ENCODE results near the gene USP22. TPM values are rescaled to one million over a fixed set of nuclear protein-coding genes. Genes with fewer than 3 reads are reported as not detected.

The USP22 gene
- total and polyA plus RNA-seq, 2 donors (not counting 3 experiments of a cell fraction or from before 2014, with no cell fraction given): 204 to 260 TPM

- H3K4me2 ChIP-seq (ENCODE audit: insufficient read depth, low read length): peak overlapping the region; percentile 43
- CTCF ChIA-PET: interaction anchor here (0.9 to 1.9 kb wide), 2 partner anchors 8 to 15 kb away, joined by 4 to 10 read pairs; partner anchors contain the start of gene USP22
These were observed 7.4 kb downstream of the USP22 start for GRCh38 chr17:21035406-21035805.

More at GRCh38 chr17:21035406-21035805, 7.4 kb downstream of the USP22 start:
- POLR2A ChIA-PET: interaction anchor here (0.5 to 1.0 kb wide), 2 partner anchors 8 to 1639 kb away, joined by 3 read pairs; no protein-coding TSS in a partner anchor
- H3K4me1 ChIP-seq (ENCODE audit: control insufficient read depth, extremely low read depth, insufficient read depth, low read length): peaks cover 50% of the 10 kb centered on the region
- H3K27ac ChIP-seq (ENCODE audit: insufficient read depth, low read depth, low read length): no peak overlapping the region
- no peaks in the 10 kb centered on the region for H3K9me3 ChIP-seq (replicated peaks; ENCODE audit: control insufficient read depth, insufficient read depth, low read length)
- FAIRE-seq: no peak
- H2AFZ ChIP-seq (ENCODE audit: low read depth, low read length): no peak overlapping the region
- H3K27me3 ChIP-seq (ENCODE audit: control insufficient read depth in 2 of 2, insufficient read depth in 2 of 2, low read length in 2 of 2): no peaks in the 10 kb centered on the region
- TF ChIP-seq JUN (IDR thresholded peaks at IDR 0.05; ENCODE audit: borderline replicate concordance, insufficient read depth, insufficient read length, low read depth) (no peak), EZH2 (IDR thresholded peaks at IDR 0.05; ENCODE audit: borderline replicate concordance, low read depth, low read length, severe bottlenecking) (no peak), GATA2 (IDR thresholded peaks at IDR 0.05; ENCODE audit: insufficient read depth, insufficient read length, low read depth, low read length) (no peak), POLR2A (IDR thresholded peaks at IDR 0.05; ENCODE audit: low read depth, low read length) (no peak)
- TF ChIP-seq, protein P1, sequence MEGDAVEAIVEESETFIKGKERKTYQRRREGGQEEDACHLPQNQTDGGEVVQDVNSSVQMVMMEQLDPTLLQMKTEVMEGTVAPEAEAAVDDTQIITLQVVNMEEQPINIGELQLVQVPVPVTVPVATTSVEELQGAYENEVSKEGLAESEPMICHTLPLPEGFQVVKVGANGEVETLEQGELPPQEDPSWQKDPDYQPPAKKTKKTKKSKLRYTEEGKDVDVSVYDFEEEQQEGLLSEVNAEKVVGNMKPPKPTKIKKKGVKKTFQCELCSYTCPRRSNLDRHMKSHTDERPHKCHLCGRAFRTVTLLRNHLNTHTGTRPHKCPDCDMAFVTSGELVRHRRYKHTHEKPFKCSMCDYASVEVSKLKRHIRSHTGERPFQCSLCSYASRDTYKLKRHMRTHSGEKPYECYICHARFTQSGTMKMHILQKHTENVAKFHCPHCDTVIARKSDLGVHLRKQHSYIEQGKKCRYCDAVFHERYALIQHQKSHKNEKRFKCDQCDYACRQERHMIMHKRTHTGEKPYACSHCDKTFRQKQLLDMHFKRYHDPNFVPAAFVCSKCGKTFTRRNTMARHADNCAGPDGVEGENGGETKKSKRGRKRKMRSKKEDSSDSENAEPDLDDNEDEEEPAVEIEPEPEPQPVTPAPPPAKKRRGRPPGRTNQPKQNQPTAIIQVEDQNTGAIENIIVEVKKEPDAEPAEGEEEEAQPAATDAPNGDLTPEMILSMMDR (IDR thresholded peaks at IDR 0.05; ENCODE audit: extremely low read depth in 1 of 2, insufficient read depth in 1 of 2, low read depth in 1 of 2, low read length in 2 of 2): no peak
- H3K79me2 ChIP-seq (ENCODE audit: control insufficient read depth, insufficient read depth, low read length): peaks cover 98% of the 10 kb centered on the region
- H3K4me3 ChIP-seq (replicated peaks in 1 of 3; ENCODE audit: insufficient read depth in 1 of 3, low read depth in 1 of 3, low read length in 3 of 3): no peak overlapping the region
- BruUV-seq (replicated peaks): no TSS peak
- intact Hi-C loops (cut with micrococcal nuclease) (no loop called here), dilution Hi-C loops (cut with MboI; ENCODE audit: extremely low pct_ligation_motif_present, low sequenced_read_pairs) (no loop called here)
- no peak for DNase-seq (ENCODE audit: low read depth, low spot score)
- peaks cover 3 to 12% of the 10 kb centered on the region in 2 experiments for H3K36me3 ChIP-seq (ENCODE audit: control insufficient read depth in 2 of 2, extremely low read depth in 1 of 2, insufficient read depth in 2 of 2, low read length in 2 of 2)
- no peak overlapping the region for H3K9ac ChIP-seq (replicated peaks; ENCODE audit: extremely low read depth, insufficient read depth, low read length)
- peaks cover 42% of the 10 kb centered on the region for H4K20me1 ChIP-seq (replicated peaks; ENCODE audit: control insufficient read depth, extremely low read depth, insufficient read depth, low read length)
- no peaks in the 10 kb centered on the region for H3K9me1 ChIP-seq (replicated peaks; ENCODE audit: control insufficient read depth, extremely low read depth, insufficient read depth, low read length)
